GM21723 (cell line): ENCODE measurements around the gene DENND1C.

Experiments used
- ATAC-seq: cut with Tn5 transposase; IDR thresholded peaks from one replicate; pipeline ENCODE4 v1.9.1; 2021; ENCODE audit warnings: mild to moderate bottlenecking, moderate library complexity; ENCODE audit not compliant: unreplicated experiment

Gene DENND1C

GRCh38 chr19:6425732-6426620, 55.6 kb downstream of the DENND1C start:
- ATAC-seq = no peak

GRCh38 chr19:6424939-6425731, 56.5 kb downstream of the DENND1C start:
- ATAC-seq = peak; percentile 85

- no peak for ATAC-seq
These were observed 57.2 kb downstream of the DENND1C start, which contains the start of gene KHSRP for GRCh38 chr19:6424195-6424938. TSS of gene KHSRP (minus strand) at chr19:6424811. CDS start at chr19:6424701, 110 bp downstream.

GRCh38 chr19:6423499-6424194, 57.9 kb downstream of the DENND1C start:
- ATAC-seq = no peak

- no peak for ATAC-seq
These were observed 60.2 kb downstream of the DENND1C start for GRCh38 chr19:6421075-6422014.

GRCh38 chr19:6418562-6418932, 63.0 kb downstream of the DENND1C start:
- ATAC-seq = no peak

- no peak for ATAC-seq
These were observed 63.6 kb downstream of the DENND1C start for GRCh38 chr19:6417713-6418561.
